CD4-positive, alpha-beta T cell (primary cell): ENCODE results near the gene KRTAP10-8. TPM values are rescaled to one million over a fixed set of nuclear protein-coding genes. Genes with fewer than 3 reads are reported as not detected.

Experiments used
- ATAC-seq: fragments of 200-7000 bp; cut with Tn5 transposase; one replicate; pipeline ENCODE4 v1.10.0; 2022; ENCODE audit warnings: mild to moderate bottlenecking; ENCODE audit not compliant: poor library complexity
- CTCF ChIA-PET: fragments of 350-600 bp; sonication (Branson Sonifier 250); formaldehyde crosslinking; loops from one replicate; lab custom pipeline; 2021; ENCODE audit warnings: antibody characterized with exemption, inconsistent platforms; lab: Charles Lee
- POLR2A ChIA-PET: fragments of 350-600 bp; sonication (Branson Sonifier 250); formaldehyde crosslinking; loops from one replicate; lab custom pipeline; 2021; ENCODE audit warnings: antibody characterized with exemption, inconsistent platforms; lab: Charles Lee
- DNase-seq, 14 experiments: peaks; one replicate each; pipeline ENCODE4 v3.0.0-alpha.2; 2013 to 2020; ENCODE audit warnings: mixed read lengths in 2 of 14
- H3K27ac ChIP-seq, 2 donors: one replicate each; pipeline versions ENCODE4 v1.5.1 to v1.7.0; 2013; ENCODE audit warnings: low read length in 2 of 2, low read depth in 1 of 2, mild to moderate bottlenecking in 1 of 2
- H3K27me3 ChIP-seq, 2 experiments: 1 replicate in 1 of 2; 2 replicates in 1 of 2; pipeline versions ENCODE4 v1.6.1 to v1.7.0; 2013; ENCODE audit warnings: low read length in 2 of 2, control low read depth in 1 of 2, mild to moderate bottlenecking in 1 of 2, moderate library complexity in 1 of 2; ENCODE audit not compliant: insufficient read depth in 2 of 2, control insufficient read depth in 1 of 2
- H3K36me3 ChIP-seq: one replicate; pipeline ENCODE4 v1.6.1; 2013; ENCODE audit warnings: low read length, control low read depth; ENCODE audit not compliant: insufficient read depth
- H3K4me1 ChIP-seq: one replicate; pipeline ENCODE4 v1.6.1; 2013; ENCODE audit warnings: low read length, control low read depth; ENCODE audit not compliant: insufficient read depth
- H3K4me3 ChIP-seq: one replicate; pipeline ENCODE4 v1.5.1; 2013; ENCODE audit warnings: mild to moderate bottlenecking, low read length, moderate library complexity
- H3K9me3 ChIP-seq, 2 experiments: 1 replicate in 1 of 2; 2 replicates in 1 of 2; pipeline versions ENCODE4 v1.6.1 to v1.7.0; 2013; ENCODE audit warnings: low read length in 2 of 2, mild to moderate bottlenecking in 2 of 2, control low read depth in 1 of 2, moderate library complexity in 1 of 2; ENCODE audit not compliant: control insufficient read depth in 1 of 2, insufficient read depth in 1 of 2
- H3K27ac Mint-ChIP-seq: one replicate; pipeline ENCODE4 v1.8.0; 2020; ENCODE audit warnings: mixed read lengths
- H3K27me3 Mint-ChIP-seq: one replicate; pipeline ENCODE4 v1.8.0; 2021; ENCODE audit warnings: mixed read lengths
- H3K36me3 Mint-ChIP-seq: one replicate; pipeline ENCODE4 v1.8.0; 2021; ENCODE audit warnings: low read depth, mixed read lengths
- H3K4me1 Mint-ChIP-seq: one replicate; pipeline ENCODE4 v1.8.0; 2021; ENCODE audit warnings: low read depth, mixed read lengths
- H3K4me3 Mint-ChIP-seq: one replicate; pipeline ENCODE4 v1.8.0; 2020; ENCODE audit warnings: mild to moderate bottlenecking, mixed read lengths
- H3K9me3 Mint-ChIP-seq: one replicate; pipeline ENCODE4 v1.8.0; 2020; ENCODE audit warnings: mixed read lengths
- intact Hi-C, 2 experiments: fragments of 100-400 bp; cut with DNase I in 1 of 2; cut with micrococcal nuclease in 1 of 2; formaldehyde crosslinking; loops; one replicate each; pipeline versions ENCODE4 v1.15.1 to v1.9.0; 2023 to 2025; cut with DNase I, micrococcal nuclease
- total RNA-seq, 174 experiments: library from RNA in 2 of 174; stranded (reverse) in 2 of 174; gene quantifications; one replicate each; pipeline ENCODE4 v1.2.3 and lab custom pipeline; 2021 to 2026
- TF ChIP-seq, protein P1 (sequence below): fragments of 200-600 bp; IDR thresholded peaks from one replicate; pipeline ENCODE4 v1.8.0; 2022; ENCODE audit warnings: antibody characterized with exemption, mild to moderate bottlenecking

KRTAP10-8 gene
- total RNA-seq, 2 experiments from 2014 or later, result not detected

DNA sequence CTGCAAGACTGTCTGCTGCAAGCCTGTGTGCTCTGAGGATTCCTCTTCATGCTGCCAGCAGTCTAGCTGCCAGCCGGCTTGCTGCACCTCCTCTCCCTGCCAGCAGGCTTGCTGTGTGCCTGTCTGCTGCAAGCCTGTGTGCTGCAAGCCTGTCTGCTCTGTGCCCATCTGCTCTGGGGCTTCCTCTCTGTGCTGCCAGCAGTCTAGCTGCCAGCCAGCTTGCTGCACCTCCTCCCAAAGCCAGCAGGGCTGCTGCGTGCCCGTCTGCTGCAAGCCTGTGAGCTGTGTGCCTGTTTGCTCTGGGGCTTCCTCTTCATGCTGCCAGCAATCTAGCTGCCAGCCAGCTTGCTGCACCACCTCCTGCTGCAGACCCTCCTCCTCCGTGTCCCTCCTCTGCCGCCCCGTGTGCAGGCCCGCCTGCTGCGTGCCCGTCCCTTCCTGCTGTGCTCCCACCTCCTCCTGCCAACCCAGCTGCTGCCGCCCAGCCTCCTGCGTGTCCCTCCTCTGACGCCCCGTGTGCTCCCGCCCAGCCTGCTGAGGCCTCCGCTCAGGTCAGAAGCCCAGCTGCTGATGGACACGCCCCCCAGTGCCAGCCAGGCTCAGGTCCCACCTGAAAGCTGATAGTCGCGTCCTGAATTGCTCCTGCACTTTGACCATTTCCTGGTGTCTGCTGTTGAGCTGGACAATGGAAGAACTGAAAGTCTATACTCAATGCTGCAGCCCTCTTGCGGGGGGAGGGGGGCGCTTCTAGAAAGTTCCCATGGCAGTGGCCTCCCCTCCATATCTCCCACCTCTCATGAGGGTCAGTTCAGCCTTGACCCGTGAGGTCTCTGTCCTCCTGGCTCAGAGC lies 37.2 kb upstream of the KRTAP10-8 start:
- peaks cover 4% of the 10 kb centered on the region for H3K4me1 Mint-ChIP-seq
- no peak overlapping the region for H3K4me3 ChIP-seq
- TF ChIP-seq, protein P1, sequence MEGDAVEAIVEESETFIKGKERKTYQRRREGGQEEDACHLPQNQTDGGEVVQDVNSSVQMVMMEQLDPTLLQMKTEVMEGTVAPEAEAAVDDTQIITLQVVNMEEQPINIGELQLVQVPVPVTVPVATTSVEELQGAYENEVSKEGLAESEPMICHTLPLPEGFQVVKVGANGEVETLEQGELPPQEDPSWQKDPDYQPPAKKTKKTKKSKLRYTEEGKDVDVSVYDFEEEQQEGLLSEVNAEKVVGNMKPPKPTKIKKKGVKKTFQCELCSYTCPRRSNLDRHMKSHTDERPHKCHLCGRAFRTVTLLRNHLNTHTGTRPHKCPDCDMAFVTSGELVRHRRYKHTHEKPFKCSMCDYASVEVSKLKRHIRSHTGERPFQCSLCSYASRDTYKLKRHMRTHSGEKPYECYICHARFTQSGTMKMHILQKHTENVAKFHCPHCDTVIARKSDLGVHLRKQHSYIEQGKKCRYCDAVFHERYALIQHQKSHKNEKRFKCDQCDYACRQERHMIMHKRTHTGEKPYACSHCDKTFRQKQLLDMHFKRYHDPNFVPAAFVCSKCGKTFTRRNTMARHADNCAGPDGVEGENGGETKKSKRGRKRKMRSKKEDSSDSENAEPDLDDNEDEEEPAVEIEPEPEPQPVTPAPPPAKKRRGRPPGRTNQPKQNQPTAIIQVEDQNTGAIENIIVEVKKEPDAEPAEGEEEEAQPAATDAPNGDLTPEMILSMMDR, result no peak
- no peak overlapping the region for H3K27ac Mint-ChIP-seq
- CTCF ChIA-PET, result no interaction called here
- DNase-seq (no peak), ATAC-seq (no peak)
- H3K36me3 ChIP-seq, result no peaks in the 10 kb centered on the region
- H3K27me3 Mint-ChIP-seq, result peaks cover 5% of the 10 kb centered on the region
- no peak overlapping the region for H3K4me3 Mint-ChIP-seq
- intact Hi-C loops, result no loop called here
- peaks cover 2% of the 10 kb centered on the region for H3K4me1 ChIP-seq
- H3K36me3 Mint-ChIP-seq, result no peaks in the 10 kb centered on the region
- peaks cover 11% of the 10 kb centered on the region for H3K9me3 Mint-ChIP-seq
- no peaks in the 10 kb centered on the region for H3K27me3 ChIP-seq
- H3K9me3 ChIP-seq, result peaks cover 8 to 35% of the 10 kb centered on the region in 2 experiments
- POLR2A ChIA-PET, result no interaction called here
- no peak overlapping the region for H3K27ac ChIP-seq

DNA sequence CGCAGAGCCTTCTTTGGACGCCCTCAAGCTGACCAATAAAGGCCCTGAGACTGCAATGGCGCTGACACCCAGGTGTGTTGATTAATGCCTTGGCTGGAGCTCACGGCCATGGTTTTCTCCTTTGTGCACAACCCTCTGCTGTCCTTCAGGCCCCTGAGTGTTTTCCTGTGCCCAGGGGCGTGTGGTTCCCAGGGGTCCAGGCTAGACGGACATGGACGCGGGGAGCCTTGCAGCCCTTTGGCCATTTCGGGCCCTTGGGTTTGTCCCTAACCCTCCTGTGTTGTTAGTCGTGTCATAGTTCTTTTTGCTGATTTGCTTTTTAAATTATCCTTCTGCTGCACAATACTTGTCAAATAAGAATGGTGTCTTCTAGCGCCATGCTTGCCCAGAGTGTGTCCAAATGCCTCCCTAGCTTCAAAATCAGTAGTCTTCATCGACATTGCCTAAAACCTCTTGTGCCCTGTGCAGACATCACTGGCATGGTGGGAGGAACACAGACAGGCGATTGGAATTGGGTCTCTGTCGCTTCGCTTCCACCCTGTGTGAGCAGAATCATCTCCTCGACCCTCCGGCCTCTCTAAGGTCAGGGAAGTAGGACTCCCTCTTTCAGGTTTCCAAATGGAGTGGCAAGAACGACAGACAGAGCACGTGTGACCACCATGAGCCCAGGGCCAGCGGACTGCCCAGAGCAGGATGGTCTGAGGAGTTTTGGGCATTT lies 36.4 kb upstream of the KRTAP10-8 start:
- Histone ChIP-seq H3K4me1 (peaks cover 2% of the 10 kb centered on the region), H3K4me3 (no peak overlapping the region), H3K36me3 (no peaks in the 10 kb centered on the region), H3K27ac (no peak overlapping the region), H3K27me3 (no peaks in the 10 kb centered on the region), H3K9me3 (peaks cover 8 to 42% of the 10 kb centered on the region in 2 experiments)
- CTCF ChIA-PET, result no interaction called here
- TF ChIP-seq, protein P1, result no peak
- ATAC-seq (no peak), DNase-seq (no peak)
- Mint-ChIP-seq H3K9me3 (peaks cover 11% of the 10 kb centered on the region), H3K36me3 (no peaks in the 10 kb centered on the region), H3K27me3 (peaks cover 5% of the 10 kb centered on the region), H3K4me1 (peaks cover 4% of the 10 kb centered on the region), H3K27ac (no peak overlapping the region), H3K4me3 (no peak overlapping the region)
- intact Hi-C loops, result no loop called here
- POLR2A ChIA-PET, result no interaction called here

DNA sequence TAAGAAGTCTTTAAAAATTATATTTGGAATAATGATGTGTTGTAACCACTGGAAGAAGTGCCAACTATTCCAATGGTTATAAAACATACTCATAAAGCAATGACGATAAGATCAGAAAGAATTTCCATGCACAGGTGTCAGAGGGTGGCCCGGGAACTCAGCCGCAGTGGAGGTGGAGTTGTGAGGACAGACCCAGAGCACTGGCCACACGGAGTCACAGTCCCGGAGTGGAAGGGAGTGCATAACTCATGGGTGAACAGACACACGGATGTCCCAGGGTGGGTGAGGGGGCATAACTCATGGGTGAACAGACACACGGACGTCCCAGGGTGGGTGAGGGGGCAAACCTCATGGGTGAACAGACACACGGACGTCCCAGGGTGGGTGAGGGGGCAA lies 35.9 kb upstream of the KRTAP10-8 start:
- Mint-ChIP-seq H3K4me3 (no peak overlapping the region), H3K4me1 (peaks cover 6% of the 10 kb centered on the region), H3K36me3 (no peaks in the 10 kb centered on the region), H3K27ac (no peak overlapping the region), H3K9me3 (peaks cover 12% of the 10 kb centered on the region), H3K27me3 (peaks cover 5% of the 10 kb centered on the region)
- no peak overlapping the region for H3K27ac ChIP-seq
- H3K36me3 ChIP-seq, result no peaks in the 10 kb centered on the region
- ATAC-seq (no peak), DNase-seq (no peak)
- POLR2A ChIA-PET, result no interaction called here
- peaks cover 8 to 44% of the 10 kb centered on the region in 2 experiments for H3K9me3 ChIP-seq
- intact Hi-C loops, result no loop called here
- peaks cover 2% of the 10 kb centered on the region for H3K4me1 ChIP-seq
- no peak overlapping the region for H3K4me3 ChIP-seq
- TF ChIP-seq, protein P1, result no peak
- no peaks in the 10 kb centered on the region for H3K27me3 ChIP-seq
- CTCF ChIA-PET, result no interaction called here
